HG03571 (cell line): ENCODE measurements around the gene ARHGAP15.

ENCODE experiments used
- ATAC-seq: cut with Tn5 transposase; IDR thresholded peaks from one replicate; pipeline ENCODE4 v1.9.1; 2021; ENCODE audit not compliant: unreplicated experiment

Gene ARHGAP15

GRCh38 chr2:143736904-143737303 lies 607.7 kb downstream of the ARHGAP15 start:
- no peak for ATAC-seq

- ATAC-seq = no peak
Observed at GRCh38 chr2:143740431-143740830, 611.2 kb downstream of the ARHGAP15 start.

- no peak for ATAC-seq
Observed at GRCh38 chr2:143741205-143741604, 612.0 kb downstream of the ARHGAP15 start.

- no peak for ATAC-seq
Observed at GRCh38 chr2:143742581-143742980, 613.4 kb downstream of the ARHGAP15 start.

- no peak for ATAC-seq
Observed at GRCh38 chr2:143744114-143744513, 614.9 kb downstream of the ARHGAP15 start.

GRCh38 chr2:143745060-143745459 lies 615.8 kb downstream of the ARHGAP15 start:
- ATAC-seq = no peak

GRCh38 chr2:143754742-143755141 lies 625.5 kb downstream of the ARHGAP15 start:
- ATAC-seq = no peak

GRCh38 chr2:143758629-143759330 lies 629.6 kb downstream of the ARHGAP15 start:
- no peak for ATAC-seq

- no peak for ATAC-seq
Observed at GRCh38 chr2:143759455-143759854, 630.2 kb downstream of the ARHGAP15 start.

GRCh38 chr2:143762176-143762928 lies 633.1 kb downstream of the ARHGAP15 start:
- ATAC-seq = no peak

- no peak for ATAC-seq
Observed at GRCh38 chr2:143764261-143764660, 635.0 kb downstream of the ARHGAP15 start.

GRCh38 chr2:143764706-143765105 lies 635.5 kb downstream of the ARHGAP15 start:
- ATAC-seq = no peak

- ATAC-seq = no peak
Observed at GRCh38 chr2:143768991-143769390, 639.8 kb downstream of the ARHGAP15 start.

GRCh38 chr2:143771939-143772338 lies 642.7 kb downstream of the ARHGAP15 start:
- no peak for ATAC-seq

- ATAC-seq = no peak
Observed at GRCh38 chr2:143776526-143777297, 647.5 kb downstream of the ARHGAP15 start.

- no peak for ATAC-seq
Observed at GRCh38 chr2:143779021-143779420, 649.8 kb downstream of the ARHGAP15 start.

- no peak for ATAC-seq
Observed at GRCh38 chr2:143786026-143786765, 657.0 kb downstream of the ARHGAP15 start.

- no peak for ATAC-seq
Observed at GRCh38 chr2:143787674-143788073, 658.5 kb downstream of the ARHGAP15 start.

GRCh38 chr2:143792602-143793001 lies 663.4 kb downstream of the ARHGAP15 start:
- no peak for ATAC-seq

GRCh38 chr2:143793381-143793780 lies 664.2 kb downstream of the ARHGAP15 start:
- ATAC-seq = no peak

GRCh38 chr2:143796051-143796450 lies 666.8 kb downstream of the ARHGAP15 start:
- ATAC-seq = no peak
